PFSK-1 (cell line): ENCODE results near the gene ZNF277.

Source experiments
- FOXP2 ChIP-seq: optimal IDR thresholded peaks from 2 replicates; pipeline ENCODE3; 2011; ENCODE audit warnings: borderline replicate concordance, control low read depth, inconsistent platforms; ENCODE audit not compliant: insufficient read depth; ENCODE audit errors: extremely low read length, extremely low read depth
- POLR2AphosphoS5 ChIP-seq: IDR thresholded peaks from 2 replicates; pipeline ENCODE4 v1.6.1; 2012; ENCODE audit warnings: low read depth, mild to moderate bottlenecking, control low read depth, low read length, moderate library complexity
- SIN3A ChIP-seq: IDR thresholded peaks from 2 replicates; pipeline ENCODE4 v1.6.1; 2012; ENCODE audit warnings: mild to moderate bottlenecking, low read length, moderate library complexity, borderline replicate concordance; ENCODE audit not compliant: insufficient read depth
- TAF1 ChIP-seq: IDR thresholded peaks from 2 replicates; pipeline ENCODE4 v1.6.1; 2012; ENCODE audit warnings: low read length, control low read depth, borderline replicate concordance; ENCODE audit not compliant: insufficient read depth
- TF ChIP-seq, protein P1 (sequence below), 2 experiments: IDR thresholded peaks; 2 replicates each; pipeline versions ENCODE4 v1.6.1 to v1.8.0; 2011 to 2012; ENCODE audit warnings: low read depth in 2 of 2, low read length in 2 of 2, control low read depth in 1 of 2, inconsistent platforms in 1 of 2, mild to moderate bottlenecking in 1 of 2, moderate library complexity in 1 of 2; ENCODE audit not compliant: insufficient read depth in 1 of 2

The ZNF277 gene

GRCh38 chr7:112286250-112287086 is 80.0 kb downstream of the ZNF277 start:
- TF ChIP-seq TAF1 (no peak), POLR2AphosphoS5 (no peak)

DNA sequence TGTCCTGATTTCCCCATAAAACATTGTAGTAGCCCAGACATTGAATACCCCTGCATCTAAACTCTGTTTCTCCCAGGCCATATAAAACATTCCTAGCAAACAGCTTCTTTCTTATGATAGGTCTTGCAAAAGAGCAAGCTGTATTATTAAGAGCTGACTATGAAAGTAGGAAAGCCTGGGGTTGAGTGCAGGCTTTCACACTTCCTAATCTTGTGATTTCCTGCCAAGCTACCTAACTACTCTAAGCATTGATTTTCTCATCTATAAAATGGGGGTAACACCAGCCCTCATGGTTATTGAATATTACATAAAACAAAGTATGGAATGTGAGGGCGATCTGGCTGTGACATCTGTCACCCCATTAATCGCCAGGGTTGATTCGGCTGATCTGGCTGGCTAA is 81.8 kb downstream of the ZNF277 start:
- TF ChIP-seq FOXP2 (no peak), SIN3A (no peak), TAF1 (no peak), POLR2AphosphoS5 (no peak)
- TF ChIP-seq, protein P1, sequence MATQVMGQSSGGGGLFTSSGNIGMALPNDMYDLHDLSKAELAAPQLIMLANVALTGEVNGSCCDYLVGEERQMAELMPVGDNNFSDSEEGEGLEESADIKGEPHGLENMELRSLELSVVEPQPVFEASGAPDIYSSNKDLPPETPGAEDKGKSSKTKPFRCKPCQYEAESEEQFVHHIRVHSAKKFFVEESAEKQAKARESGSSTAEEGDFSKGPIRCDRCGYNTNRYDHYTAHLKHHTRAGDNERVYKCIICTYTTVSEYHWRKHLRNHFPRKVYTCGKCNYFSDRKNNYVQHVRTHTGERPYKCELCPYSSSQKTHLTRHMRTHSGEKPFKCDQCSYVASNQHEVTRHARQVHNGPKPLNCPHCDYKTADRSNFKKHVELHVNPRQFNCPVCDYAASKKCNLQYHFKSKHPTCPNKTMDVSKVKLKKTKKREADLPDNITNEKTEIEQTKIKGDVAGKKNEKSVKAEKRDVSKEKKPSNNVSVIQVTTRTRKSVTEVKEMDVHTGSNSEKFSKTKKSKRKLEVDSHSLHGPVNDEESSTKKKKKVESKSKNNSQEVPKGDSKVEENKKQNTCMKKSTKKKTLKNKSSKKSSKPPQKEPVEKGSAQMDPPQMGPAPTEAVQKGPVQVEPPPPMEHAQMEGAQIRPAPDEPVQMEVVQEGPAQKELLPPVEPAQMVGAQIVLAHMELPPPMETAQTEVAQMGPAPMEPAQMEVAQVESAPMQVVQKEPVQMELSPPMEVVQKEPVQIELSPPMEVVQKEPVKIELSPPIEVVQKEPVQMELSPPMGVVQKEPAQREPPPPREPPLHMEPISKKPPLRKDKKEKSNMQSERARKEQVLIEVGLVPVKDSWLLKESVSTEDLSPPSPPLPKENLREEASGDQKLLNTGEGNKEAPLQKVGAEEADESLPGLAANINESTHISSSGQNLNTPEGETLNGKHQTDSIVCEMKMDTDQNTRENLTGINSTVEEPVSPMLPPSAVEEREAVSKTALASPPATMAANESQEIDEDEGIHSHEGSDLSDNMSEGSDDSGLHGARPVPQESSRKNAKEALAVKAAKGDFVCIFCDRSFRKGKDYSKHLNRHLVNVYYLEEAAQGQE (IDR thresholded peaks at IDR 0.05; ENCODE audit: insufficient read depth in 1 of 2, low read depth in 2 of 2, low read length in 2 of 2) = no peak

GRCh38 chr7:112290065-112290464 is 83.6 kb downstream of the ZNF277 start:
- TF ChIP-seq FOXP2 (no peak), TAF1 (no peak), SIN3A (no peak), POLR2AphosphoS5 (no peak)
- TF ChIP-seq, protein P1 (IDR thresholded peaks at IDR 0.05; ENCODE audit: insufficient read depth in 1 of 2, low read depth in 2 of 2, low read length in 2 of 2) = no peak

DNA sequence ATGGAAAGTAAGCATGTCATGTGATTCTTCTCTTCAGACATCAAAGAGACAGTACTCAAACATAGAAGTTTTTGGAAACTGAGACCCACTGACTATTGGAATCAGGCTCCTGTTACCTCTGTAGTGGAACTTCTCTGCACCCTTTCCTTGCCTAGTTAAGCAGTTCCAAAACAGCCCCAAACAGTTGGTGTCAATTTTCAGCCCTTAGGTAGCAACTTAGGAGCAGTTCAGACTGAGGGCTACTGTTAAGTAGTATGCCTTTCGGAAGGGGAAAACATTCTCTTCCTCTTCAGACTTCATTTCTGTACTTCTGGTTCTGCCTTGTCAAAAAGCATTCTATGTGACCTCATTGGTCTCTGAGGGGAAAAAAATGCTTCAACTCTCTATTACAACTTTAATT is 85.7 kb downstream of the ZNF277 start:
- TF ChIP-seq POLR2AphosphoS5 (no peak), TAF1 (no peak), SIN3A (no peak), FOXP2 (no peak)
- TF ChIP-seq, protein P1 (IDR thresholded peaks at IDR 0.05; ENCODE audit: insufficient read depth in 1 of 2, low read depth in 2 of 2, low read length in 2 of 2) = no peak

DNA sequence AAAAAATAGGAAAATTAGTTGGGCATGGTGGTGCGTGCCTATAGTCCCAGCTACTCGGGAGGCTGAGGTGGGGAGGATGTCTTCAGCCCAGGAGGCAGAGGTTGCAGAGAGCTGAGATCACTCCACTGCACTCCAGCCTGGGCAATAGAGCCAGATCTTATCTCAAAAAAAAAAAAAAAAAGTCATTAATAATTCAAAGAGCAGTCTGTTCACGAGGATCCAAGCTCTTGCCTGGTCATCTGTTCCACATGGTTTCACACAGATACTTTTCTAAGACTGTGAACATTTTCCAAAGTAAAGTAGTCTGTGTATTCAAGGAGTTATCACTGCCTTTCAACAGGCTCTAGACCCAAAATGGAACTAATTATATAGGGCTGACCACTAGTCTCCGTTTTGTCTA is 86.9 kb downstream of the ZNF277 start:
- TF ChIP-seq, protein P1 (IDR thresholded peaks at IDR 0.05; ENCODE audit: insufficient read depth in 1 of 2, low read depth in 2 of 2, low read length in 2 of 2) = no peak
- no peak for TF ChIP-seq TAF1
- no peak for TF ChIP-seq FOXP2
- TF ChIP-seq POLR2AphosphoS5 = no peak
- no peak for TF ChIP-seq SIN3A
